Neuron (in vitro differentiated cells): Measurements from ENCODE around the gene TMSB10.
"Not testable (repeated sequence)": the region's sequence is repeated elsewhere in the genome, so short reads cannot be mapped to it uniquely, and the experiment has no call there.

ENCODE experiments used
- H2AFZ ChIP-seq: one replicate; pipeline ENCODE4 v1.6.1; 2013; ENCODE audit warnings: low read depth, mild to moderate bottlenecking, inconsistent platforms, low read length, moderate library complexity
- H3K27me3 ChIP-seq: one replicate; pipeline ENCODE4 v1.6.1; 2013; ENCODE audit warnings: low read length; ENCODE audit not compliant: insufficient read depth
- H3K36me3 ChIP-seq: one replicate; pipeline ENCODE4 v1.6.1; 2013; ENCODE audit warnings: low read length; ENCODE audit not compliant: insufficient read depth
- H3K4me1 ChIP-seq: one replicate; pipeline ENCODE4 v1.6.1; 2013; ENCODE audit warnings: low read length; ENCODE audit not compliant: insufficient read depth
- H3K4me3 ChIP-seq: 2 replicates; pipeline ENCODE4 v1.5.1; 2013; ENCODE audit warnings: mild to moderate bottlenecking, low read length, moderate library complexity
- H3K9me3 ChIP-seq: one replicate; pipeline ENCODE4 v1.6.1; 2013; ENCODE audit warnings: low read length

TMSB10 gene

GRCh38 chr2:84940831-84941412, 35.5 kb downstream of the TMSB10 start:
- Histone ChIP-seq H2AFZ (no peak overlapping the region), H3K9me3 (no peaks in the 10 kb centered on the region), H3K36me3 (no peaks in the 10 kb centered on the region), H3K4me3 (no peak overlapping the region), H3K27me3 (no peaks in the 10 kb centered on the region), H3K4me1 (no peaks in the 10 kb centered on the region)

GRCh38 chr2:84942166-84942565, 36.7 kb downstream of the TMSB10 start:
- no peaks in the 10 kb centered on the region for H3K9me3 ChIP-seq

GRCh38 chr2:84942964-84943421, 37.5 kb downstream of the TMSB10 start:
- no peaks in the 10 kb centered on the region for H3K9me3 ChIP-seq
- H2AFZ ChIP-seq, result no peak overlapping the region
- no peaks in the 10 kb centered on the region for H3K36me3 ChIP-seq
- no peaks in the 10 kb centered on the region for H3K27me3 ChIP-seq
- no peak overlapping the region for H3K4me3 ChIP-seq
- H3K4me1 ChIP-seq, result no peaks in the 10 kb centered on the region

More at GRCh38 chr2:84942166-84942565, 36.7 kb downstream of the TMSB10 start:
- no peak overlapping the region for H3K4me3 ChIP-seq
- H3K27me3 ChIP-seq, result no peaks in the 10 kb centered on the region
- H3K36me3 ChIP-seq, result no peaks in the 10 kb centered on the region
- H3K4me1 ChIP-seq, result no peaks in the 10 kb centered on the region
- H2AFZ ChIP-seq, result no peak overlapping the region

- H2AFZ ChIP-seq, result no peak overlapping the region
- H3K27me3 ChIP-seq, result no peaks in the 10 kb centered on the region
- H3K4me3 ChIP-seq, result no peak overlapping the region
- no peaks in the 10 kb centered on the region for H3K36me3 ChIP-seq
- no peaks in the 10 kb centered on the region for H3K4me1 ChIP-seq
- no peaks in the 10 kb centered on the region for H3K9me3 ChIP-seq
Measured at GRCh38 chr2:84944295-84944909, 38.9 kb downstream of the TMSB10 start.

GRCh38 chr2:84945838-84946203, 40.4 kb downstream of the TMSB10 start:
- H3K27me3 ChIP-seq, H2AFZ ChIP-seq, H3K9me3 ChIP-seq: not testable (repeated sequence)

GRCh38 chr2:84946204-84947009, 41.0 kb downstream of the TMSB10 start:
- H3K9me3 ChIP-seq, result no peaks in the 10 kb centered on the region
- H3K36me3 ChIP-seq, result no peaks in the 10 kb centered on the region
- H3K27me3 ChIP-seq, result no peaks in the 10 kb centered on the region
- H3K4me3 ChIP-seq, result no peak overlapping the region
- H2AFZ ChIP-seq, result no peak overlapping the region
- no peaks in the 10 kb centered on the region for H3K4me1 ChIP-seq

More at GRCh38 chr2:84945838-84946203, 40.4 kb downstream of the TMSB10 start:
- H3K4me1 ChIP-seq, H3K36me3 ChIP-seq, H3K4me3 ChIP-seq: not testable (repeated sequence)

GRCh38 chr2:84947010-84947593, 41.6 kb downstream of the TMSB10 start:
- Histone ChIP-seq H3K36me3 (no peaks in the 10 kb centered on the region), H3K4me3 (no peak overlapping the region), H3K4me1 (no peaks in the 10 kb centered on the region), H3K9me3 (no peaks in the 10 kb centered on the region), H2AFZ (no peak overlapping the region), H3K27me3 (no peaks in the 10 kb centered on the region)

- H3K9me3 ChIP-seq, result no peaks in the 10 kb centered on the region
- no peak overlapping the region for H2AFZ ChIP-seq
- H3K4me1 ChIP-seq, result peaks cover 7% of the 10 kb centered on the region
- no peaks in the 10 kb centered on the region for H3K27me3 ChIP-seq
- no peaks in the 10 kb centered on the region for H3K36me3 ChIP-seq
- no peak overlapping the region for H3K4me3 ChIP-seq
Measured at GRCh38 chr2:84953535-84953934, 48.1 kb downstream of the TMSB10 start.

GRCh38 chr2:84954329-84954728, 48.9 kb downstream of the TMSB10 start:
- H3K4me1 ChIP-seq, result peaks cover 7% of the 10 kb centered on the region

More at GRCh38 chr2:84954329-84954728, 48.9 kb downstream of the TMSB10 start:
- no peak overlapping the region for H3K4me3 ChIP-seq
- no peaks in the 10 kb centered on the region for H3K9me3 ChIP-seq
- H3K36me3 ChIP-seq, result no peaks in the 10 kb centered on the region
- H2AFZ ChIP-seq, result no peak overlapping the region
- H3K27me3 ChIP-seq, result no peaks in the 10 kb centered on the region
